ENCODE measurements around the gene RASAL2.

GRCh38 chr1:178516110-178516509 is 422.2 kb downstream of the RASAL2 start:
- TF ChIP-seq POLR2A (IDR thresholded peaks at IDR 0.05; ENCODE audit: low read depth, low read length) (no peak), POLR2AphosphoS5 (IDR thresholded peaks at IDR 0.05; ENCODE audit: low read depth, low read length) (no peak), POU2F2 (IDR thresholded peaks at IDR 0.05; ENCODE audit: low read depth, low read length) (no peak)

Data from GM12891 (cell line).